Measurements from ENCODE around the gene INAFM2.

Gene INAFM2

GRCh38 chr15:40323239-40323952, at the start of gene INAFM2:
TSS of gene INAFM2 (plus strand) at chr15:40323692. CDS start at chr15:40324056, 364 bp downstream.
- peaks cover 35% of the 10 kb centered on the region for H3K4me1 Mint-ChIP-seq (ENCODE audit: low read depth)

GRCh38 chr15:40274350-40275274, 48.9 kb upstream of the INAFM2 start:
- H3K27ac Mint-ChIP-seq = no peak overlapping the region
- peaks cover 28% of the 10 kb centered on the region for H3K27me3 Mint-ChIP-seq (ENCODE audit: low read depth)
- no peak overlapping the region for H3K4me3 Mint-ChIP-seq
- no peaks in the 10 kb centered on the region for H3K36me3 Mint-ChIP-seq (ENCODE audit: low read depth)
- no peaks in the 10 kb centered on the region for H3K9me3 Mint-ChIP-seq
- peak; percentile 82 for DNase-seq (ENCODE audit: low spot score)
- peaks cover 8% of the 10 kb centered on the region for H3K4me1 Mint-ChIP-seq (ENCODE audit: low read depth)

More at GRCh38 chr15:40323239-40323952, at the start of gene INAFM2:
- peaks cover 24% of the 10 kb centered on the region for H3K27me3 Mint-ChIP-seq (ENCODE audit: low read depth)
- DNase-seq (ENCODE audit: low spot score) = peak; percentile 86
- H3K9me3 Mint-ChIP-seq = no peaks in the 10 kb centered on the region
- H3K27ac Mint-ChIP-seq = no peak within 1 kb of the TSS
- H3K36me3 Mint-ChIP-seq (ENCODE audit: low read depth) = peaks cover 5% of the 10 kb centered on the region
- peak within 1 kb of the TSS; percentile 78 for H3K4me3 Mint-ChIP-seq

- H3K4me3 Mint-ChIP-seq = no peak overlapping the region
- no peak overlapping the region for H3K27ac Mint-ChIP-seq
- H3K4me1 Mint-ChIP-seq (ENCODE audit: low read depth) = peaks cover 8% of the 10 kb centered on the region
- H3K27me3 Mint-ChIP-seq (ENCODE audit: low read depth) = peaks cover 32% of the 10 kb centered on the region
- no peaks in the 10 kb centered on the region for H3K9me3 Mint-ChIP-seq
- no peak for DNase-seq (ENCODE audit: low spot score)
- H3K36me3 Mint-ChIP-seq (ENCODE audit: low read depth) = no peaks in the 10 kb centered on the region
Measured at GRCh38 chr15:40275523-40275922, 48.0 kb upstream of the INAFM2 start.

DNA sequence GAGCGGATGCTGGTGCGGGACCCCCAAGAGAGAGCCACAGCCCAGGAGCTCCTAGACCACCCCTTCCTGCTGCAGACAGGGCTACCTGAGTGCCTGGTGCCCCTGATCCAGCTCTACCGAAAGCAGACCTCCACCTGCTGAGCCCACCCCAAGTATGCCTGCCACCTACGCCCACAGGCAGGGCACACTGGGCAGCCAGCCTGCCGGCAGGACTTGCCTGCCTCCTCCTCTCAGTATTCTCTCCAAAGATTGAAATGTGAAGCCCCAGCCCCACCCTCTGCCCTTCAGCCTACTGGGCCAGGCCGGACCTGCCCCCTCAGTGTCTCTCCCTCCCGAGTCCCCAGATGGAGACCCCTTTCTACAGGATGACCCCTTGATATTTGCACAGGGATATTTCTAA, 47.5 kb upstream of the INAFM2 start:
- Mint-ChIP-seq H3K36me3 (ENCODE audit: low read depth) (no peaks in the 10 kb centered on the region), H3K27me3 (ENCODE audit: low read depth) (peaks cover 36% of the 10 kb centered on the region), H3K9me3 (no peaks in the 10 kb centered on the region), H3K27ac (no peak overlapping the region), H3K4me3 (no peak overlapping the region), H3K4me1 (ENCODE audit: low read depth) (peaks cover 8% of the 10 kb centered on the region)
- DNase-seq (ENCODE audit: low spot score) = no peak

GRCh38 chr15:40276927-40277326, 46.6 kb upstream of the INAFM2 start:
- DNase-seq (ENCODE audit: low spot score) = no peak
- Mint-ChIP-seq H3K27me3 (ENCODE audit: low read depth) (peaks cover 40% of the 10 kb centered on the region), H3K9me3 (no peaks in the 10 kb centered on the region), H3K36me3 (ENCODE audit: low read depth) (no peaks in the 10 kb centered on the region), H3K27ac (no peak overlapping the region), H3K4me3 (no peak overlapping the region), H3K4me1 (ENCODE audit: low read depth) (peaks cover 8% of the 10 kb centered on the region)

DNA sequence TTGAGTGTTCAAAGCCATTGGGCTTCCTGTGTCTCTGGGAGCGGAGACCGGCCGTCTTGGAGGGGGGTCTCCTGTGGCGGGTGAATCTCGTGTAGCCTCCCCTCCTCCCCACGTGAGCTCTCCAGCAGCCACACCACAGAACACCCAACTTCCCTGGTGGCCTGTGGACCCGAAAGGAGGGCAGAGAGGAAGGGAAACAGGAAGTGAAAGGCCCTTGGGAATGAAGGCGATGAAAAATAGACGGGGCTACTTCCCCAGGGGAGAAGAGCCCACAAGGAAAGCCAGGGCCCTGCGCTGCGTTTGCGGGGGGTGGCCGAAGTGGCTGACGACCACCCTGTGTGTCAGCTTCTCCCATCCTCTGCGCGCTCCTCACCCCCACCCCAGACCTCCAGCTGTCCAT, 46.0 kb upstream of the INAFM2 start:
- H3K4me3 Mint-ChIP-seq = no peak overlapping the region
- H3K27ac Mint-ChIP-seq = no peak overlapping the region
- peaks cover 8% of the 10 kb centered on the region for H3K4me1 Mint-ChIP-seq (ENCODE audit: low read depth)
- peaks cover 40% of the 10 kb centered on the region for H3K27me3 Mint-ChIP-seq (ENCODE audit: low read depth)
- H3K36me3 Mint-ChIP-seq (ENCODE audit: low read depth) = no peaks in the 10 kb centered on the region
- no peaks in the 10 kb centered on the region for H3K9me3 Mint-ChIP-seq
- no peak for DNase-seq (ENCODE audit: low spot score)

- Mint-ChIP-seq H3K27me3 (ENCODE audit: low read depth) (peaks cover 40% of the 10 kb centered on the region), H3K27ac (no peak overlapping the region), H3K36me3 (ENCODE audit: low read depth) (no peaks in the 10 kb centered on the region), H3K4me3 (no peak overlapping the region), H3K4me1 (ENCODE audit: low read depth) (peaks cover 8% of the 10 kb centered on the region), H3K9me3 (no peaks in the 10 kb centered on the region)
- no peak for DNase-seq (ENCODE audit: low spot score)
Measured at GRCh38 chr15:40278026-40278425, 45.5 kb upstream of the INAFM2 start.

GRCh38 chr15:40279437-40280141, 43.9 kb upstream of the INAFM2 start:
- peak; percentile 56 for DNase-seq (ENCODE audit: low spot score)
- Mint-ChIP-seq H3K4me3 (no peak overlapping the region), H3K27me3 (ENCODE audit: low read depth) (peaks cover 52% of the 10 kb centered on the region), H3K36me3 (ENCODE audit: low read depth) (peaks cover 7% of the 10 kb centered on the region), H3K4me1 (ENCODE audit: low read depth) (peaks cover 8% of the 10 kb centered on the region), H3K27ac (no peak overlapping the region), H3K9me3 (no peaks in the 10 kb centered on the region)

DNA sequence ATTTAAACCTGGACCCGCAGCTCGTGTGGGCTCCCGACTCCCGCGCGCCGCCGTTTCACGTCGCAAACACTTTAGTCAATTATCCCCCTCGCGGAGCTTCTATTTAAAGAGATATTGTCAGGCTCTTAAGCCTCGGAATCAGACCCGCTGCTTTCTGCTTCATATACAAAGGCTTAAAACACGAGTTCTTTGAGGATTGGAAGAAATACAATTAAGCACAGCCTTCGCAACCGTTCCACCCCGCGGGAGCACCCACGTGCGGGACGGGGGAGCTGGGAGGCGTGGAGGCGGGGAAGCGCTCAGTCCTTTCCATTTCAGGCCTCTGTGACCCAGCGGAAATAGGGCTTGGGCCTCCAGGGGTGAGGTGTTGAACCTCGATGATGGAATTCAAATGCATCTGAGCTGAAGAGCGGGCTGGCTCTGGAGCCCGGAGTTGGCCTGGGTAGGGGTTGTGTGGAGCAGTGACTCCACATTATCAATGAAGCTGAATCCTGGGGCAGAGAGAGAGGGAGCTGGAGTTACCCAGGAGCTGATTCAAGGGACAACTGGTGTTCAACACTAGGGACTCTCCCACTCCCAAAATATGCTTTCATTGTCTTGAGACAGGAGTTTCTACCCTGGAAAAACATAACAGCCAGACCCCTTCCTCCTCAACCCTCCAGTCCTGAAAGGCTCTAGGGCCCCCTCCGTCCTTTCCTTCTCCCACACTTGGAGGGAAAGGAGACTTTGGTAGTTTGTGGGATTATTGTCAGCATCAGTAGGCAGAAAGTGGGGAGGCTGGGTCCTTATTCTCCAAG, 43.0 kb upstream of the INAFM2 start:
- Mint-ChIP-seq H3K4me1 (ENCODE audit: low read depth) (peaks cover 7% of the 10 kb centered on the region), H3K27me3 (ENCODE audit: low read depth) (peaks cover 52% of the 10 kb centered on the region), H3K9me3 (no peaks in the 10 kb centered on the region), H3K27ac (no peak overlapping the region), H3K36me3 (ENCODE audit: low read depth) (peaks cover 7% of the 10 kb centered on the region), H3K4me3 (peak overlapping the region; percentile 57)
- DNase-seq (ENCODE audit: low spot score) = no peak

DNA sequence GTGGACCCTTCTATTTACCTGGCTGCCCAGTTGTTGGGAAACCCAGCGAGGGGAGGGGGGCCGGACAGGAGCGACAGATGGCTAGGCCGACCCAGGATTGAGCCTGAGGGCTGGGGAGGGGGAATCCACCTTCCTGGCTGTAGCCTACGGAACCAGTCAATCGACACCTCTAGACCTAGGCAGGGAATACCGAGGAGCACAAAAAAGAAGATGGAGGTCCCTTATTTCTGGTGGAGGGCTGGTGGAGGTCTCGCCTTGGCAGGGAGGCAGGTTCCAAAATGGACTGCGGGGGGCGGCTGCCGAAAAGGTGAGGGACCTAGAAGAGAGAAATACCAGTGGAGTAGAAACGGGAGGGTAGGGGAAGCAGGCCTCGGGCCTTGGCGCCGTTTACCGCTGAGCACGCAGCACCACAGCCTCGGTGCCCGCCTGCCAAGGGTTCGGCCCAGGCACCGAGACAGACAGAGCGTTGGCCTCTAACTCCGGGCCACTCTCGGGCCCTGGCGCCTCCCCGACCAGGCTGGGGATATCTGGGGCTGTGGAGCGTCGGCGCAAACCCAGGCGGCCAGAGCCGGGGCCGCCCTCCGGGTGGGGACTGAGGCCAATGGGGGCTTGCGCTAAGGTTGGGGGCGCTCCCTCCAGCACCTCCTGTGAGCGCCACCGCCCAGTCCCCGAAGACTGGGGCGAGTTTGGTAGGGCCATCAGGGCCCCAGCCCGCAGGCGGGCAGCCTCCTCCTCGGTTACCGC, 42.3 kb upstream of the INAFM2 start:
- Mint-ChIP-seq H3K27ac (no peak overlapping the region), H3K27me3 (ENCODE audit: low read depth) (peaks cover 51% of the 10 kb centered on the region), H3K4me3 (peak overlapping the region; percentile 57), H3K9me3 (no peaks in the 10 kb centered on the region), H3K36me3 (ENCODE audit: low read depth) (peaks cover 7% of the 10 kb centered on the region), H3K4me1 (ENCODE audit: low read depth) (peaks cover 5% of the 10 kb centered on the region)
- DNase-seq (ENCODE audit: low spot score) = no peak

DNA sequence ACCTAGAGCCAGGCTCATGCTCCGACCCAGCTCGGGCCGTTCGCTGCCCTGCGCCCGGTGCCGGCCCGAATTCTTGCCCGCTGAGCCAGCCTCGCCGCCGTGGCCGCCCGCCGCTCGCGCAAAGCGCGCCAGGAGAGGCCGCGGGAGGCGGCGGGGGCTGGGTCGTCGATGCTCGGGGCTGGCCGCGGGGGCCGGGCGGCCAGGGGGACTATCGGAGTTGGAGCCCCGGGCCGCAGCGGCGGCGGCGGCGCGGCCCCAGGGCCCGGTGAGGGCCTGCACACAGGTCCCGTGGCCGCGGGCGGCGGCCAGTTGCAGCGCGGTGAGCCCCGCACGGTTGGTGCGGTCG, 41.7 kb upstream of the INAFM2 start:
- Mint-ChIP-seq H3K9me3 (no peaks in the 10 kb centered on the region), H3K4me1 (ENCODE audit: low read depth) (peaks cover 5% of the 10 kb centered on the region), H3K36me3 (ENCODE audit: low read depth) (peaks cover 7% of the 10 kb centered on the region), H3K4me3 (no peak overlapping the region), H3K27me3 (ENCODE audit: low read depth) (peaks cover 48% of the 10 kb centered on the region), H3K27ac (no peak overlapping the region)
- no peak for DNase-seq (ENCODE audit: low spot score)

DNA sequence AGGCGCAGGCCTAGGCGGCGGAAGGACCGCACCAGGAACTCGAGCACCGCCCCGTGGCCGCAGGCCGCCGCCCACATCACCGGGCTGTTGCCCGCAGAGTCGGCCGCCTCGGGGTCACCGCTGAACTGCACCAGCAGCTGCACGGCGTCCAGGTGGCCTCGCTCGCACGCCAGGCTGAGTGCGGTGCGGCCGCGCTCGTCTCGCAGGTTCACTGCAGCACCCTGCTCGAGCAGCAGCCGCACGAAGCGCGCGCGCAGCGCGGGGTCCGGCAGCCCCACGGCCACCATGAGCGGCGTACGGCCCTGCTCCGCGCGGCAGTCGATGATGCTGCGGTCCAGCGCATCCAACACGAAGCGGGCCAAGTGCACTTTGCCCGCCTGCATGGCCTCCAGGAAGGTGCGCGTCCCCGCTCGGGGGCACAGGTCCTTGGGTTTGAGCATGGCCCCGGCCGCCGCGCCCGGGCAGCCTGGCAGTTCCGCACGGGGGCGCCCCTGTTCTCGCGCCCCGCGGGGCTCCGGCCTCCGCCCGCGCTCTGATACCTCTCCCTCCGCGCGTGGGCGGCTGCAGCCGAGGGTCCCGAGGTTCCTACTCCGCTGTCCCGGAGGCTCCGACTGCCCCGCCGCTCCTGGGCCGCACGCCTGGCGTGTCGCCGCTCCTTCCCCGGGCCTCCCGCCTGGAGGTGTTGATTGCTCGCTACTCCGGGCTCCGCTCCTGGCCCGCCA, 41.2 kb upstream of the INAFM2 start:
- Mint-ChIP-seq H3K9me3 (no peaks in the 10 kb centered on the region), H3K4me3 (peak overlapping the region; percentile 59), H3K27me3 (ENCODE audit: low read depth) (peaks cover 45% of the 10 kb centered on the region), H3K27ac (no peak overlapping the region), H3K36me3 (ENCODE audit: low read depth) (peaks cover 7% of the 10 kb centered on the region), H3K4me1 (ENCODE audit: low read depth) (peaks cover 5% of the 10 kb centered on the region)
- DNase-seq (ENCODE audit: low spot score) = peak; percentile 50

Measured in T-helper 2 cell treated with Interferon-gamma antibody and Interleukin-4, amounts not matched to agents 5 μg/mL and 100 μg/mL, for 36 hours (primary cell).